Fibroblast of the conjunctiva (primary cell): ENCODE results near the gene EDC3.
"Not testable (repeated sequence)": the region's sequence is repeated elsewhere in the genome, so short reads cannot be mapped to it uniquely, and the experiment has no call there.

Experiments used
- DNase-seq: peaks from one replicate; pipeline ENCODE4 v3.0.0-alpha.2; 2010; ENCODE audit warnings: low read depth

EDC3 gene

GRCh38 chr15:74709892-74710291 lies 14.1 kb upstream of the EDC3 start:
- DNase-seq = no peak

DNA sequence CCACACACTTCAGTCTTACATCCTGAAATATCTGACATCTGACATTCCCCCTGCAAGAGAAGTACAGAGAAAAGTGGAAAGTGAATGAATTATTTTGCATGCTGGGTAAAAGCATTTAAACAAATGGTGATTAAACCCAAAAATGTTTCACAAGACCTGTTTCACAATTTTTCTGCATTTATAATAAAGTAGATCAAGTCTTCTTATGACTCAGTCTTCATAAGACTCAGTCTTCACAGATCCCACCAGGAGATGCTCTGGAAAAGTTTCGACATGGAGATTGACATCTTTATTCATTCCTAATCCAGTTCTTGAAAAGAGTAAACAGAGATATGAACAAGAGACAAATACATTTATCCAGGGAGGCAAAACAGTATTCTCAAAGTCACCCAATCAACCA lies 13.2 kb upstream of the EDC3 start:
- DNase-seq = no peak

- DNase-seq = no peak
Measured at GRCh38 chr15:74696808-74697207, 984 bp upstream of the EDC3 start.

DNA sequence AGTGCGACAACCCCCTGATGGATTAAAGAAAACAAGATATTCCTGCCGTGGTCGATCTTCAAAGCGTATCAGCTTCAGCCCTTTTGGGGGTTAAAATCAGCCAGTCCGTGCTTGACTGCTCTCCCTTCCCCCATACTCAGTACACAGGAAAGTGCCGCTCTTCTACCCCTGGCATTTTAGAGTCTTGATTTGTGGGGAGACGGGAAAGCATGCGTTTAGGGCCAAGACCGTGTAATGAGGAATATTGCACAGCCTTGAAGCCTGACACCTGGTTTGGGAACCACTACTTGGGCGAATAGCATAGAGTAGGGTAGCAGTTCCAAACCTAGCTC lies 540 bp upstream of the EDC3 start:
- DNase-seq = no peak

- DNase-seq = no peak
Measured at GRCh38 chr15:74692327-74692726, 3.5 kb downstream of the EDC3 start.

GRCh38 chr15:74683758-74684157 lies 12.1 kb downstream of the EDC3 start:
- no peak for DNase-seq

- DNase-seq = no peak
Measured at GRCh38 chr15:74682954-74683353, 12.9 kb downstream of the EDC3 start.

DNA sequence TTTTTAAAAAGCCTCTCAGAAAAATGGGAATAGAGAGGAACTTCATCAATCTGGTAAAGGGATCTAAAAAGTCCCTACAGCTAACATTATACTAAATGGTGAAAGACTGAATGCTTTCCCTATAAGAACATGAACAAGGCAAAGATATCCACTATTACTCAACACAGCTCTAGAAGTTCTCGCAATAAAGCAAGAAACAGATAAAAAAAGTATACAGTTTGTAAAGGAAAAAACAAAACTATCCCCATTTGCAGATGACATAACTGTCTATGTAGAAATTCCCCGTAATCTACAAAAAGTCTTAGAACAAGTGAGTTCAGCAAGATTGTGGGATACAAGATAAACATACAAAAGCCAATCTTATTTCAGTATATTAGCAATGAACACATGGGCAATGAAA lies 15.4 kb downstream of the EDC3 start:
- no peak for DNase-seq

DNA sequence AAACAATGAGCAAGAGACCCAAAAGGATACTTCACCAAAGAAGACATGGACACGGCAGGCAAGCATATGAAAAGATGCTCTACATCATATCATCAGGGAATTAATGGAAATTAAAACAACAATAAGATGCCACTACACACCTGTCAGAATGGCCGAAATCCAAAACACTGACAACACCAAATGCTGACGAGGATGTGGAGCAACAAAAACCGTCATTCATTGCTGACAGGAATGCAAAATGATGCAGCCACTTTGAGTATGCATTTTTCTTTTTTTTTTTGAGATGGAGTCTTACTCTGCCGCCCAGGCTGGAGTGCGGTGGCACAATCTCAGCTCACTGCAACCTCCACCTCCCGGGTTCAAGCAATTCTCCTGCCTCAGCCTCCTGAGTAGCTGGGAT lies 19.0 kb downstream of the EDC3 start:
- no peak for DNase-seq

DNA sequence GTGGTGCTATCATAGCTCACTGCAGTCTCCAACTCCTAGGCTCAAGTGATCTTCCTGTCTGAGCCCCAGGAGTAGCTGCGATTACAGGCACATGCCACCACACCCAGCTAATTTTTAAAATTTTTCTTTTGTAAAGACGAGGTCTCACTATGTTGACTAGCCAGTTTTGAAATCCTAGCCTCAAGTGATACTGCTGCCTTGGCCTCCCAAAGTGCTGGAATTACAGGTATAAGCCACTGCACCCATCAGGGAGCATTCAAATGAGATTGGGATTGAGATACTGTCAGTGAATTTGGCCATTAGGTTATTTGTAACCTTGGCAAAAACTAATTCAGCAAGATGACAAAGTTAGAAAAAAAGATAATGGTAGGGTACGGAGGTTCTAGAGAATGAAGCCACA lies 21.7 kb downstream of the EDC3 start:
- DNase-seq = no peak

DNA sequence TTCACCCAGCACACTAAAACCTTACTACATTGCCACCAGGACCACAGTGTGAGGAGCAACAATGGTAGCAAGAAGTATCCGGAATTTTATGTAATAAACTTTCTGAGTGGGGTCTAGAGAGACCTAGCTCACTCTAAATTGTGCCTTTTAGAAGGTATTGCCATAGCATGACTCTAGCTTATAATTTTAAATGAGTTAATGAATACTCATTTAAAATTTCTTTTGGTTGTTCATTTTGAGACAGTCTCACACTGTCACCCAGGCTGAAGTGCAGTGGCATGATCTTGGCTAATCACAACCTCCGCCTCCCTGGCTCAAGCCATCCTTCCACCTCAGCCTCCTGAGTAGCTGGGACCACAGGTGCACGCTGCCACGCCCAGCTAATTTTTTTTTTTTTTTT lies 26.2 kb downstream of the EDC3 start:
- no peak for DNase-seq

- no peak for DNase-seq
Measured at GRCh38 chr15:74667975-74668374, 27.8 kb downstream of the EDC3 start.

- no peak for DNase-seq
Measured at GRCh38 chr15:74664670-74665069, 31.2 kb downstream of the EDC3 start.

DNA sequence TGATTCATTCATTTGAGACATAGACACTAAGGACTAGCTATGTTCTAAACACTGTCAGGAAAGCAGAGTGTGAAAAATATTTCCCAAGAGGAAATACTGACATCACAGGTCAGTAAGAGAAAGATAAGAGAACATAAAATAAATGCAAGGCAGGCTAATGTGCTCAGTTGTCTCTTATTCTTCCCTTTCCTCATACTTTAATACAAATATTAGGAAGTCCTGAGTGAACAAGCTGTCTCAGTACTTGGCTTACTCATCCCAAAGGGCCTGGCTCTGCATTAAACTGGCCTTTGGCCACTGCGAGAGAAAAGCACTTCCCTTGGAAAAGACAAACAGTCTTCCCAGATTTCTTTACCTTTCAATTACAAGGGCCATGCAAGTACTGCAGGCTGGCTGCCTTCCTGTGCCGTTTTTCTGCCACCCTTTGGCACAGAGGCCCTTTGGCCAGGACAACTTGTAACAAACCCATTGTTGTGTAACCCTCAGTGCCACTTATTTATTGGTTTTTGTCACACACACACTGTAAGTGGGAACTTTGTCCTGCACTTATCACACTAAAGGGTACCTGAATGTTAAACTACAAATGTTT lies 31.7 kb downstream of the EDC3 start:
- DNase-seq = no peak

DNA sequence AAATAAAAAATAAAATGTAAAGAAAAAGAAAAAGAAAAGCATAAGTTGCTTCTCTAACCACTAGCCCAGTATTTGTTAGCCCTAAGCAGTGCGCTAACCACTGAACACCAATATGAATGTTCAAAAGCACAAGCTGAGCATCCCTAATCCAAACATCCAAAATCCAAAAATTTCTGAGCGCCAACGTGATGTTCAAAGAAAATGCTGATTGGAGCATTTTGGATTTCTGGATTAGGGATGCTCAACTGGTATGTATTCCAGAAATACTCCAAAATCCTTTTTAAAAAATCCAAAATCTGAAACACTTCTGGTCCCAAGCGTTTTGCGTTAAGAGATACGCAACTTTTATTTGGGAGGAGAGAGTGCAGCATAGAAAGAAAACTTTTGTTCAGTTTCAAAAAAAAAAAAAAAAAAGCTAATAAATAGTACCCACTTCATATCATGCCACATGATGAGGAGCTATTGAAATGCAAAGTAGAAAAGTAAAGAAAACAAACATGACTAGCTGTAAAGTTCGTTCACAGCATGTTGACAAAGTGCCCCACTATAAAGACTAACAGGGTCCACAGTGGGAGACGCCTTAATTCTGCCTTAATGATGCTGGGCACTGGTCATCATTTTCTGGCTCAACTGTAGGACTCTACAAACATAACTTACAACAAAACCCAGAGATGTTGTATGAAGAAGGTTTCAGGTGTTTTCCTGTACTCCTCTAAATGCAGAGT lies 32.4 kb downstream of the EDC3 start:
- no peak for DNase-seq

GRCh38 chr15:74662064-74662860 lies 33.6 kb downstream of the EDC3 start:
- DNase-seq = no peak

DNA sequence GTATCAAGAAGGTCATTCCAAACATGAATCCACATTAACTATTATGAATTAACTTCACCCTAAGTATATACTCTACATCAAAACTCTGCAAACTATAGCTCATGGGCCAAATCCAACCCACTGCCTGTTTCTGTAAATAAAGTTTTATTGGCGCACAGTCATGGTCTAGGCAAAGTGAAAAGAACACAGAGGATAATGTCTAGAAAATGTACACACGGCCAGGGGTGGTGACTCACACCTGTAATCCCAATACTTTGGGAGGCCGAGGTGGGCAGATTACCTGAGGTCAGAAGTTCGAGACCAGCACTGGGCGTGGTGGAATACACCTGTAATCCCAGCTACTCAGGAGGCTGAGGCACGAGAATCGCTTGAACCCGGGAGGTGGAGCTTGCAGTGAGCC lies 34.5 kb downstream of the EDC3 start:
- DNase-seq = not testable (repeated sequence)

DNA sequence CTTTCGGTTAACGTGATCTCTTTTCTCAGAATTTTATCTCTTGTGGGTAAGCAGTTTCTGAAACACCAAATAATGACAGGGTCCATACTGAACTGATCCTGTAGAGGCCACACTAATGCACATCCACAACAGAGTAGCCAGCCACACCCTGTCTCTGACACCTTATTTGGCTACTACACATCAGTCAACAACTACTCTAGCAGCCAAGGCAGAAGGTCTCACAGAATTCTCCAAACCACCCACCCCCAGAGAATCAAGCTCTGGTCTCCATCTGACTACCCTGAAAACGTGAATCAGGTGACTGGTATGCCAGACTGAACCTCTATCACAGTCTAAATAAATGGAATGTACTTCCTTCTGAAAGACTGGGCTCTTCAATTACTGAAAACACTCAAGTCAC lies 38.0 kb downstream of the EDC3 start:
- DNase-seq = no peak

DNA sequence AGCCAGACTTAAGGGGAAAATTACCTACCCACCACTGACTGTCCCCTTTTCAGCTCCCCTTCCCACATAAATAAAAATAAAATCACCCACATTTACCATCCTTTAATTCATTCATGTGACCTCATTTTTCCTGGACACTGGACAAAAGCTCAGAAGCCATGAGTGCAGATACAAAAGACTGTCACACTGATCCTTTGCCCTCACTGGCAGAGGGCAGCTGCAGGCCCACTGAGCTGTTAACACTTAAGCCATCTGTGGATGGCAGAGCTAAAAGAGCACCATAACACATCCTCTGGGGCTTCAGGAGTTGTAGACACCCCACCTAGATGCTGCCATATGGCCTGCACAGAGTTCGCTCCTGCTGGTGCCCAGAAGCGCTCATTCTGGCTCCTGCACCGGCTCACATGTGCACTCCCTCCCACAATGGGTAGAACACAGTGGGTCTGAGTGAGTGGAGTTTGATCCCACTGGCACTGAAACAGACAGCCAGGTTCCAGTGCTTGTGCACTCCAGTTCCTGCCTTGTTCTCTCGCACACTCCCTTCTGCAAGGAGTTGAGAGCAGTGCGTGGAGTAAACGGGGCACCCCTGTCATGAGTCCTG lies 38.8 kb downstream of the EDC3 start:
- no peak for DNase-seq

GRCh38 chr15:74655424-74655823 lies 40.4 kb downstream of the EDC3 start:
- no peak for DNase-seq

GRCh38 chr15:74653426-74654102 lies 42.3 kb downstream of the EDC3 start:
- peak; percentile 64 for DNase-seq

DNA sequence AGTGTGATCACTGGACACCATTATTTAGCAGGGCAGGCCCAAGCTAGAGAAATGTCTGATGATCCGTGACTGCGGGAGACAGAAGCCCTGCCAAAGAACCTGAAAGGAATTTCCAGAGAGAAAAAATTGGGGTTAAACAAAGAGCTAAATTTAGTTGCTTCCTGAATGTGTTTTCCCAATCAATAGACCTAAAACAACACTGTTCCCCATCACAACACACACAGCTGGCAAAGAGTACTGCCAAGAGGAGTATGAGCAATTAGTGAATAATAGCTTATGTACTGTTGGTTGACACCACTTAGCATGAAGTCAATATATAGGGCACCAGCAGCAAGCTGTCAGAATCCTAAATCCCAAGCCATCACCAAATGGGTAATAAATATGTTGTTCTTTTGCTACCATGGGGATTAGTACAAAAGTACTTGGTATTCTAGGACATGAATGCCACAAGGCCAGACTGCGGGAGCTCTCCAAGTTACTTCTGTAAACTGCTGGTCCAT lies 44.5 kb downstream of the EDC3 start:
- DNase-seq = no peak
